Sigmoid colon (tissue), 4 donors: Measurements from ENCODE around the gene WFS1.

ENCODE experiments used
- POLR2AphosphoS5 ChIP-seq, 4 donors: sonication (generic); formaldehyde crosslinking; IDR thresholded peaks; one replicate each; pipeline ENCODE4 v1.6.1; 2017; ENCODE audit warnings: antibody characterized with exemption in 4 of 4
- TF ChIP-seq, protein P1 (sequence below), 4 experiments: fragments of 450-650 bp in 3 of 4; fragments of 200-600 bp in 1 of 4; IDR thresholded peaks; one replicate each; pipeline ENCODE4 v1.5.1; 2016 to 2019; ENCODE audit warnings: antibody characterized with exemption in 4 of 4, mild to moderate bottlenecking in 3 of 4, moderate library complexity in 2 of 4

DNA sequence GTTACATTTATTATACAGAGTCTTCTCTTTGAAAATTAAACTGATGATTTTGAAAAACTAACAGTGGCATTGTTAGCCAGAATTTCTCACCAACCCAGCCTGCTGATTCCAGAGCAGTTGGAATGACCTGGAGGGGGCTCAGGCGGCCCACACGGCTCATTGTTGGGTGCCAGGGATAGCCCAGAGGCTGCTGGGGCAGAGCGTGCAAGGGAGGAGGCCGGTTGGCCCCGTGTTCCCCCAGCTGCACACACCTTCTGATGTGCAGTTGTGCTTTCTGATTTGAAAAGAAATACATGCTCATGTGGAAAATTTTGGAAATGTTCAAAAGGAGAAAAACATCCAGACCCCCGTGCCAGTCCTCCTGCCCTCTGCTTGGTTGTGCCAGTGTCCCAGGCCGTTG, 20.6 kb downstream of the WFS1 start:
- TF ChIP-seq POLR2AphosphoS5 (IDR thresholded peaks at IDR 0.05), result no peak
- TF ChIP-seq, protein P1, sequence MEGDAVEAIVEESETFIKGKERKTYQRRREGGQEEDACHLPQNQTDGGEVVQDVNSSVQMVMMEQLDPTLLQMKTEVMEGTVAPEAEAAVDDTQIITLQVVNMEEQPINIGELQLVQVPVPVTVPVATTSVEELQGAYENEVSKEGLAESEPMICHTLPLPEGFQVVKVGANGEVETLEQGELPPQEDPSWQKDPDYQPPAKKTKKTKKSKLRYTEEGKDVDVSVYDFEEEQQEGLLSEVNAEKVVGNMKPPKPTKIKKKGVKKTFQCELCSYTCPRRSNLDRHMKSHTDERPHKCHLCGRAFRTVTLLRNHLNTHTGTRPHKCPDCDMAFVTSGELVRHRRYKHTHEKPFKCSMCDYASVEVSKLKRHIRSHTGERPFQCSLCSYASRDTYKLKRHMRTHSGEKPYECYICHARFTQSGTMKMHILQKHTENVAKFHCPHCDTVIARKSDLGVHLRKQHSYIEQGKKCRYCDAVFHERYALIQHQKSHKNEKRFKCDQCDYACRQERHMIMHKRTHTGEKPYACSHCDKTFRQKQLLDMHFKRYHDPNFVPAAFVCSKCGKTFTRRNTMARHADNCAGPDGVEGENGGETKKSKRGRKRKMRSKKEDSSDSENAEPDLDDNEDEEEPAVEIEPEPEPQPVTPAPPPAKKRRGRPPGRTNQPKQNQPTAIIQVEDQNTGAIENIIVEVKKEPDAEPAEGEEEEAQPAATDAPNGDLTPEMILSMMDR (IDR thresholded peaks at IDR 0.05), result no peak
